Hepatocyte (in vitro differentiated cells): ENCODE results near the gene CHRNB1.

Experiments used
- EZH2 ChIP-seq: fragments of 200-600 bp; sonication (generic); IDR thresholded peaks from 2 replicates; pipeline ENCODE4 v1.6.1; 2016; ENCODE audit warnings: antibody characterized with exemption, mild to moderate bottlenecking, borderline replicate concordance
- EZH2phosphoT487 ChIP-seq: fragments of 200-600 bp; sonication (generic); IDR thresholded peaks from one replicate; pipeline ENCODE4 v1.6.1; 2018; ENCODE audit warnings: antibody characterized with exemption, mild to moderate bottlenecking, low read depth, moderate library complexity; ENCODE audit not compliant: unreplicated experiment, severe bottlenecking
- TF ChIP-seq, protein P1 (sequence below): fragments of 200-600 bp; sonication (generic); IDR thresholded peaks from 2 replicates; pipeline ENCODE4 v1.5.1; 2016; ENCODE audit warnings: antibody characterized with exemption, mild to moderate bottlenecking; ENCODE audit not compliant: poor library complexity

DNA sequence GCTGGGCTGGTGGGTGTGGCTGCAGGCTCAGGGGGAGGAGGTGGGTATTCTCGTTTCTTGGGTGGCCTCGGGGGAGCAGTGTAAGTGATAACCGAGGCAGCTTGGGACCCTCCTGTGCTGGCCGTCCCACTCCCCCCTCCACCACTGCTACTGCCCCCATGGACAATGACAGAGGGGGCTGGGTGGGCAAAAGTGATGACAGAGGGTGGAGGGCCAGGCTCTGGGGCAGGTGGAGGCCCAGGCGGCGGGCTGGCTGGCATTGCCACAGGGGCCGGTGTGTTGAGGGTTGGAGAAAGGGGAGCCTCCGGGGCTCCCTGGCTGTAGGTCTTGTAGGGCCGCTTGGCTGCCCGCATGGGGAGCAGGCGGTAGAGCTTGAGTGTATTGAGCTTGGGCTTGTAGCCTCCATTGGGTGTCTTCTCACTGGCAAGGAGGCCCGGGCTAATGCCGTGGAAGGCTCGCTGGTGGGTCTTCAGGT, 18.5 kb downstream of the CHRNB1 start:
- TF ChIP-seq EZH2 (no peak), EZH2phosphoT487 (no peak)
- TF ChIP-seq, protein P1, sequence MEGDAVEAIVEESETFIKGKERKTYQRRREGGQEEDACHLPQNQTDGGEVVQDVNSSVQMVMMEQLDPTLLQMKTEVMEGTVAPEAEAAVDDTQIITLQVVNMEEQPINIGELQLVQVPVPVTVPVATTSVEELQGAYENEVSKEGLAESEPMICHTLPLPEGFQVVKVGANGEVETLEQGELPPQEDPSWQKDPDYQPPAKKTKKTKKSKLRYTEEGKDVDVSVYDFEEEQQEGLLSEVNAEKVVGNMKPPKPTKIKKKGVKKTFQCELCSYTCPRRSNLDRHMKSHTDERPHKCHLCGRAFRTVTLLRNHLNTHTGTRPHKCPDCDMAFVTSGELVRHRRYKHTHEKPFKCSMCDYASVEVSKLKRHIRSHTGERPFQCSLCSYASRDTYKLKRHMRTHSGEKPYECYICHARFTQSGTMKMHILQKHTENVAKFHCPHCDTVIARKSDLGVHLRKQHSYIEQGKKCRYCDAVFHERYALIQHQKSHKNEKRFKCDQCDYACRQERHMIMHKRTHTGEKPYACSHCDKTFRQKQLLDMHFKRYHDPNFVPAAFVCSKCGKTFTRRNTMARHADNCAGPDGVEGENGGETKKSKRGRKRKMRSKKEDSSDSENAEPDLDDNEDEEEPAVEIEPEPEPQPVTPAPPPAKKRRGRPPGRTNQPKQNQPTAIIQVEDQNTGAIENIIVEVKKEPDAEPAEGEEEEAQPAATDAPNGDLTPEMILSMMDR, result no peak
